C4-2B (cell line): ENCODE measurements around the gene YBX3.

ENCODE experiments used
- CTCF ChIP-seq: fragments of 450-650 bp; conservative IDR thresholded peaks from 2 replicates; pipeline ENCODE4 v1.5.1; 2017; ENCODE audit warnings: mild to moderate bottlenecking
- ZFX ChIP-seq: fragments of 450-650 bp; IDR thresholded peaks from 2 replicates; pipeline ENCODE4 v1.6.1; 2017

DNA sequence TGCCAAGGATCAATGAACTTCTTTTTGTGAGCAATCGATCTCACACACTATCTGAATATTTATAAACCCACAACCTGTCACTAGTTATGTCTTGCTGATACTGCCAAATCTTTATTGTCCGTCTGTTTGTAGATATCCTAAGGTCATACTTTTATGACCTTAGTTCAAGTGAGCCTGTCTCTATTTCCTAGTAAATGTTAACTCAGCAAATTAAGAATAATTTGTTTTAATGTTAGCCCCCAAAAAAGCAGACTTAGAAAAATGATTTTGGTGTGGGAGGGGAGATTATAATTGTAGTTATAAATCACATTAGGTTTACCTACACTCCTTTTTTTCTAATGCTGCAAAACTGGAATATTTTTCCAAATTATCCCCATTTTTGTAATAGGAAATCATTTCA lies 58.6 kb downstream of the YBX3 start:
- TF ChIP-seq CTCF (no peak), ZFX (no peak)
